AML-193 (cell line): ENCODE results near the gene APLF.
A peak's percentile ranks its signal among the peaks of the same experiment; 100 is the strongest.

ENCODE experiments used
- DNase-seq, 2 experiments: peaks; one replicate each; lab custom pipeline; 2025; lab: John Stamatoyannopoulos, UW

The APLF gene

GRCh38 chr2:68467077-68467960, at the start of gene APLF, which contains the start of gene FBXO48:
TSS of gene APLF (plus strand) at chr2:68467585. CDS start at chr2:68467732, 147 bp downstream.
TSS of gene FBXO48 (minus strand) at chr2:68467294. CDS start at chr2:68465145, 2,149 bp downstream.
- DNase-seq: peak; percentile 97 to 98

- DNase-seq: peak; percentile 8 to 18
Observed at GRCh38 chr2:68417926-68418325, 49.5 kb upstream of the APLF start.

DNA sequence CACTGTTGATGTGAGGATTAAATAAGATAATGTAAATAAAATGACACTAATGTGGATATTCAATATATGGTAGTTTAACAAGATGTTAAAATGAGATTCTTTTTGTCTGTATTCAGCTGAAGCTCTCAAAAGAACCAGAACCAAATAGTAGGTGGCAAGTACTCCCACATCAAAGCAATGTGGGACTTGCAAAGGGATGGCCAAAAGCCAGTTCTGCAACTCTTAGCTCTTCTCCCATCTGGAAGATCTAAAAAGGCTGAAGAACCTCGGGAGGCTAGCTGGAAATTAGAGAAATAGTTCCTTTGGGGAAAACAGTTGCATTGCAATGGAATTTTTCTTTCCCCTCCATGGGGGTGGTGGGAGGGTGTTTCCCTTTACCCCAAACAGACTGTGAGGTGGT, 49.0 kb upstream of the APLF start:
- no peak for DNase-seq

DNA sequence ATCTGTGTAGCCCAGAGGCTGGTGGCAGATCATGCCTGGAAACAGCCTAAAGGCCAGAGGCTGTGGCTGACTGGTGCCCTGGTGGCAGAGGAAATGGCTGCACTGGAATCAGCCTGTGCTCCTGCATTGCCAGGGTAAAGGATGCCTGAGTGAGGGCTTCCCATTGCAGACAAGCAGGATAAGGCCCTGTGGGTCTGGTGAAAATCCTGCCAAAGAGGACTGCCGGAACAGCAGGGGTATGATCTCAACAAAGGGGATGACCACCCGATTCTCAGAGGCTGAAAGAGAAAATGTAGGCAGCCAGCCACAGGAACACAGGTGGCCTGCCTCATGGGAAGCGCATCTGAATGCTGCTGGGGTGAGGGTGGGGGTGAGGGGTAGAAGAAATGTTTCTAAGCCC, 48.5 kb upstream of the APLF start:
- DNase-seq: no peak

DNA sequence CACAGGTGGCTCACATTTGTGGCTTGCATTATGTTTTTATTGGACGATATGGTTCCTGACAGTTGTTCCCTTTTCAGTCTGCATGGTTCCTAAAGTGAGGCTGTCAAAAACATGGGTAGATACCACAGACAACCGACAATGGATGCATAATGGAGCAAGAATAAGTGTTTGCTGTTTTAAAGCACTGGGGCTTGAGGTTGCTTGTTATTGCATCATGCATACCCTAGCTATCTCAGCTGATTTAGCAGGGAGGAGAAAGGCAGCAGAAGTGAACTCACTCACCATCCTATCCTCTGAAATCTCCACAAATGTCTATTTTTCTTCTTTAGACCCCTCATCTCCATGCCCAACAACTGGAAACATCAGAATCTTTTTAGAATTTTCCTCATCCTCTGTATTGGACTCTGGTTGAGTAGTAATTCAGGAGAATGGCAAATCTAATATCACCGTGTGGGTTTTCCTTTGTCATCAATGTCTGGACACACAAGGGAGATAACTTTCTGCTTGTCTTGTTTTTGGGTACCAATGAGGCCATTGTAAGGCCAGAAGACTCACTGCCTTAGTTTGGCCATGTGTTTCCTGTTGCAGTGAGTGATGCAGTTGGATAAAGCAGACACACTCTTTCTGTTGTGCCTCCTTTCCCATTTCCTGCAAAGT, 47.0 kb upstream of the APLF start:
- DNase-seq: peak; percentile 38 to 59

DNA sequence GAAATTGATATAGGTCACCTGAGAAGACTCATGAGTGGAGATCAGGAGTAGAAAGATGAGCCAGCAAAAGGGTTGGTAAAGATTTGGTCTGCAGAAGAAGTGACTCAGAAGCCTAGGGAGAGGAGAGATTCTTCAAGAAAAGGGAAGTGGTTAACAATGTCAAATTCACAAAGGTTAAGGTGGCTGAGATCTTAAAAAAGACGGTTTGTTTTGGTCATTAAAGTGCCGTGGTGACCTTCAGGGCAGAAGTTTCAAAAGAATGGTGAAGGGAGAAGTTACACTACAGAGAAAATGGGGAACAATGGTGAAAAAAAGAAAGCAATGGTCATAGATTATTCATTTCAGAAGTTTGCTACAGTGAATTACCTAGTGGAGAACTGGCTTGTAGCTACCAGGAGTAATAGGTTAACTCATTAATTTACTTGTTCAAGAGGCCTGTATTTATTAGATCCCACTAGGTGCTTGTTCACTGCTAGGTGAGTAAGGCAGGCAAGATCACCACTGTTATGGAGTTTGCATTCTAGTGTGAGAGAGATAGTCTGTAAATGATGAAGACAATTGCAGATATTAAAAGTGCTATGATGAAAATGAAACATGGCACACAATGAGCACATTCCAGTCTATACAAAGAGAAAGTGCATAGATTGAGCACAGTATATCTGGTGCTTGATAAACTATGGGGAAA, 43.3 kb upstream of the APLF start:
- peak; percentile 99 to 100 for DNase-seq

- peak in 1 of 2 experiments; percentile 7 for DNase-seq
Observed at GRCh38 chr2:68425503-68425902, 41.9 kb upstream of the APLF start.

GRCh38 chr2:68426446-68426845, 40.9 kb upstream of the APLF start:
- DNase-seq: no peak

DNA sequence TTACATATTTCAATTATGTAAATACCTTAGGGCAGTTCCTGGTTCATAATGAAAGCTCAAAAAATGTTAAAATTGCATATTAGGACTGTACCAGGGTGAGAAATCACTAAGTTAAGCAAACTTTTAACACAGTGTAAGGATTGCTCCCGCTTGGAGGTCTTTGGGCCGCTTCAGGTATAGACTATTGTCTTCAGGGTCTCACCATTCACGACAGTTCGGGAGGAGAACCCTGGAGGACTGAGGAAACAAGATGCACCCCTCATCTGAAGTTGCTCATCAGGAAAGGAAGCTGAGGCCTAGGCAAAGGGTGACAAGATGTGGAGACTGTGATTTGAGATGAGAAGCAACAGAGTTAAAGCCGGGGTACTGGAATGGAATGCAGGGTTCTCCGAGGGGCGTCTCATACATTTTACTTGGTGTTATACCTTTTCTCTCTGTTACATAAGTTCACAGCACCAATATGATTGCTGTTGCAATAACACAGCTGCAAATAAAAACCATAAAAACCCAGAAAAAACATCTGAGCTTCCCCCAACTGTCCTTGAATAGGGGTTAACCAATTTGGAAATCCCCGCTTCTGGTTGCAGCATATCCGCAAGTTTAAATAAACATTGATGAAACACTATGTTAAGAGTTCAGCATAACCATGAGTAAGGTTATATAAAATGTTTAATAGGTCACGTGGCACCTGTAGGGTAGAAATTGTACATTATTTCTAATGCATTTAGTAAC, 40.4 kb upstream of the APLF start:
- DNase-seq: peak; percentile 93 to 94

DNA sequence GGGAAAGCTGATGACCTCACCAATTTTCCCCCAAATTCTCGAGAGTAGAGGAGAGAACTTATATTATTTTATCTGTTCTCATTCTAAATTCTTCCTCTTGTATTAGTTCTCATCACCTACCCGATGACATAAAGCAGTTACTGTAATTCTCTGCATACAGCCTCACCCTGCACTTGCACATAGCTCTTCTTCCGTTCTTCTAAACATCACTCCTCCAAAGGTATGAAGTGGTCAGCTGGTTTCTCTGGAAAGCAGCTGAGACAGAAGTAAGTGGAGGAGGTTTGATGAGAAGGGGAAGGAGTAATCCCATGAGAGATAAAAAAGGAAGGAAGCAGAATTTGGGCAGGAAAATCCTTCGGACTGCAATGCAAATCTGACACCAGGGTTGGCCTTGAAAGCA, 39.3 kb upstream of the APLF start:
- DNase-seq: no peak

DNA sequence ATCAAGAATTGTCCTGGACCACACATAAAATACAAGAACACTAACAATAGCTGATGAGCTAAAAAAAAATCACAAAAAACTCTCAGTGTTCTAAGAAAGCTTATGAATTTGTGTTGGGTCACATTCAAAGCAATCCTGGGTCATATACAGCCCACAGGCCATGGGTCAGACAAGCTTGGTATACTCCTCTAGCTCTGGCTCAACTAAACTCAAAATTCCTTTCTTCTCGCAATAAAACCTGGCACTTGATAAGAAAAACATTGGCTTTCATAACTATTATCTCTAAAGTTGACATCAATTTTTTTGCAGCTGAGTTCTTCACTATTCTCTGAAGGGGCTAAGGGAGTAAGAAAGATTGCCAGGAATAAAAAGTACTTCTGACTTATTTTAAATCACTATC, 38.6 kb upstream of the APLF start:
- no peak for DNase-seq

GRCh38 chr2:68429311-68429826, 38.0 kb upstream of the APLF start:
- no peak for DNase-seq

DNA sequence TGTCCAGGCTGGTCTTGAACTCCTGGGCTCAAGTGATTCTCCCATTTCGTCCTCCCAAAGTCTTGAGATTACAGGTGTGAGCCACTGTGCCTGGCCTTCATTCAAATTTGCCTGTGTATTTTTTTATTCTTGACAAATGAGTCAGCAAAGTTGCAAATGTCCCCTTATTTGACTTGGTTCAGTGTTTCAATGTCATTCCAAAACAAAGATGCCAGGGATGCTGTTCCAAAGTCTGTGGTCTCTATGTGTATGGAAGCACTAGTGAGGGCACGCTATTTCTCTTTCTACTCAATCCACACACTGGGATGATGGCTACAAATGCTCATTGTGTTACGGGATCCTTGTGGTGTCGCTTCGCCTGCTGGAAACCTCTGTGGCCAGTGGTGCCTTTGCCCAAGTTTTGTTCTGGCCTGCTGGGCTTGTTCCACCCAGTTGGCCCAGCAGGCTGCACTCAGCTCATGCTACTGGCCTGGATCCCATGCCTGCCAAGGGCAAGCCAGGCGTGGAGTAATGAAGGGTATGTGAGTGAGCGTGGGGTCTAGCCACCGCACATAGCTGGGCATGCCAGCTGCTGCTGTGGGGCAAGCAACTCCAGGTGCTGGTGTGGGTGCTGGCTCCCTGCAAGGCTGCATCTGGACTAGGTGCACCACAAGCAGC, 35.9 kb upstream of the APLF start:
- no peak for DNase-seq

- DNase-seq: no peak
Observed at GRCh38 chr2:68432696-68433658, 34.4 kb upstream of the APLF start.

DNA sequence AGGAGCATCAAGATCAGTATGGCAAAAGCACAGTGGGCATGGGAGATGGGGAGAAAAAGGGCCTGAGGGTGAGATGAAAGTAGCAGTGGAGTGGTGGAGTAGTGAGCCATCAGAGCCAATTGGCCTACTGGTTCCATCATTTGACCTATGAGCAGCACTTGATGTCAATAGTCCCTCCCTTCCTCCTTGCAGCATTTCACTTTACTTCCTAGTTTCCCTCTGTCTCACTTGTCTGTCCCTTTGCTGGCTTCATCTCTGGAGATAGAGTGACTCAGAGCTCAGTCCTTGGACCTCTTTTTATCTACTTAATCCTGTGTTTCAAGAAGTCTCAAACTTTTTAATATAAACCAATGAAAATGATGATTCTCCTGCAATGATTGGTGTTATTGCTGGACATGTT, 32.4 kb upstream of the APLF start:
- DNase-seq: peak; percentile 22 to 28

DNA sequence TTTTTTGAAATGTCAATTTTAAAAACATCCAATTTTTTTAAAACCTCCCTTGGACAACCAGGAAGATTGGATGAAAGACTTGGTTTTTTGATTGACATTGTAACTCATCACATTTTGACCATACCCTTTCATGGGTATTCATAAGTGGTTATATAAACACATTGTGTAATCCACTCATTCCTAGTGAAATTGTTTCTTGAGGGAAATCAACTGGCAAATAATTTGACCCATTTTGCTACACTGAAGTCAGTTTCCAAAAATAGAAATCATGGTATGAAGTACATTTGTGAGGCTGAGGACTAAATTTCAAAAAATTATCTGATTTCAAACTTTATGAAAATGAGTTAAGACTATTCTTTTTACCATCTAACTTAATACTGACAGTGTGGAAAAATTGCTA, 31.8 kb upstream of the APLF start:
- DNase-seq: no peak

- DNase-seq: no peak
Observed at GRCh38 chr2:68436270-68436669, 31.1 kb upstream of the APLF start.

GRCh38 chr2:68438455-68439303, 28.7 kb upstream of the APLF start:
- DNase-seq: no peak
